H9 (cell line): ENCODE results near the gene ULK4. TPM values are rescaled to one million over a fixed set of nuclear protein-coding genes. Genes with fewer than 3 reads are reported as not detected.

Source experiments
- DNase-seq: peaks from one replicate; pipeline ENCODE4 v3.0.0-alpha.2; 2017
- H2AFZ ChIP-seq: one replicate; pipeline ENCODE4 v1.6.1; 2013; ENCODE audit warnings: mild to moderate bottlenecking, low read length, control low read depth, moderate library complexity
- H2AK5ac ChIP-seq: 2 replicates; pipeline ENCODE4 v1.6.1; 2013; ENCODE audit warnings: low read length, control low read depth, mixed read lengths; ENCODE audit not compliant: insufficient read length
- H2BK120ac ChIP-seq: one replicate; pipeline ENCODE4 v1.6.1; 2013; ENCODE audit warnings: low read depth, mild to moderate bottlenecking, low read length, control low read depth, inconsistent platforms; ENCODE audit not compliant: poor library complexity, severe bottlenecking
- H2BK12ac ChIP-seq: 2 replicates; pipeline ENCODE4 v1.6.1; 2013; ENCODE audit warnings: low read length, control low read depth, mixed read lengths, low read depth; ENCODE audit not compliant: insufficient read length
- H2BK15ac ChIP-seq: 2 replicates; pipeline ENCODE4 v1.6.1; 2013; ENCODE audit warnings: low read depth, low read length, control low read depth
- H2BK20ac ChIP-seq: one replicate; pipeline ENCODE4 v1.6.1; 2013; ENCODE audit warnings: low read depth, mild to moderate bottlenecking, low read length, control low read depth, inconsistent platforms; ENCODE audit not compliant: poor library complexity, severe bottlenecking
- H2BK5ac ChIP-seq: 2 replicates; pipeline ENCODE4 v1.6.1; 2013; ENCODE audit warnings: low read length, control low read depth, mixed read lengths; ENCODE audit not compliant: insufficient read length
- H3K14ac ChIP-seq: 2 replicates; pipeline ENCODE4 v1.6.1; 2013; ENCODE audit warnings: low read length, control low read depth; ENCODE audit not compliant: insufficient read depth
- H3K18ac ChIP-seq: 2 replicates; pipeline ENCODE4 v1.6.1; 2013; ENCODE audit warnings: low read depth, mild to moderate bottlenecking, mixed read lengths, low read length, control low read depth; ENCODE audit not compliant: insufficient read length
- H3K23ac ChIP-seq: 2 replicates; pipeline ENCODE4 v1.6.1; 2013; ENCODE audit warnings: low read length, control low read depth, mixed read lengths, low read depth; ENCODE audit not compliant: insufficient read length
- H3K23me2 ChIP-seq: 2 replicates; pipeline ENCODE4 v1.6.1; 2013; ENCODE audit warnings: low read depth, mild to moderate bottlenecking, mixed read lengths, low read length, control low read depth; ENCODE audit not compliant: insufficient read length, poor library complexity, severe bottlenecking
- H3K27ac ChIP-seq: 2 replicates; pipeline ENCODE4 v1.5.1; 2013; ENCODE audit warnings: low read length, control low read depth, mixed read lengths, low read depth; ENCODE audit not compliant: insufficient read length
- H3K27me3 ChIP-seq: 2 replicates; pipeline ENCODE4 v1.6.1; 2013; ENCODE audit warnings: low read length, control low read depth, inconsistent platforms; ENCODE audit not compliant: insufficient read depth
- H3K4ac ChIP-seq: 2 replicates; pipeline ENCODE4 v1.6.1; 2013; ENCODE audit warnings: low read depth, mild to moderate bottlenecking, control low read depth, inconsistent platforms, low read length, moderate library complexity
- H3K4me1 ChIP-seq: 2 replicates; pipeline ENCODE4 v1.6.1; 2013; ENCODE audit warnings: low read length, control low read depth, inconsistent platforms; ENCODE audit not compliant: insufficient read depth
- H3K4me2 ChIP-seq: 2 replicates; pipeline ENCODE4 v1.6.1; 2013; ENCODE audit warnings: low read length, control low read depth, mixed read lengths; ENCODE audit not compliant: insufficient read length, insufficient read depth
- H3K56ac ChIP-seq: 2 replicates; pipeline ENCODE4 v1.6.1; 2013; ENCODE audit warnings: low read depth, mild to moderate bottlenecking, mixed read lengths, low read length, control low read depth; ENCODE audit not compliant: insufficient read length
- H3K79me1 ChIP-seq: 2 replicates; pipeline ENCODE4 v1.6.1; 2013; ENCODE audit warnings: low read depth, mild to moderate bottlenecking, moderate library complexity, low read length, control low read depth, inconsistent platforms; ENCODE audit not compliant: insufficient read depth, poor library complexity, severe bottlenecking
- H3K79me2 ChIP-seq: 2 replicates; pipeline ENCODE4 v1.6.1; 2013; ENCODE audit warnings: low read length, control low read depth, inconsistent platforms; ENCODE audit not compliant: insufficient read depth
- H3K9ac ChIP-seq: 2 replicates; pipeline ENCODE4 v1.6.1; 2013; ENCODE audit warnings: low read length, control low read depth, mixed read lengths; ENCODE audit not compliant: insufficient read length; ENCODE audit errors: extremely low read depth
- H3K9me3 ChIP-seq: one replicate; pipeline ENCODE4 v1.6.1; 2013; ENCODE audit warnings: low read depth, low read length, inconsistent platforms; ENCODE audit not compliant: control insufficient read depth
- H3T11ph ChIP-seq: one replicate; pipeline ENCODE4 v1.6.1; 2013; ENCODE audit warnings: mild to moderate bottlenecking, low read length, control low read depth, inconsistent platforms
- H4K20me1 ChIP-seq: one replicate; pipeline ENCODE4 v1.6.1; 2013; ENCODE audit not compliant: control insufficient read depth, insufficient read length, insufficient read depth
- H4K5ac ChIP-seq: 2 replicates; pipeline ENCODE4 v1.6.1; 2013; ENCODE audit warnings: low read depth, mild to moderate bottlenecking, mixed read lengths, low read length, control low read depth; ENCODE audit not compliant: insufficient read length
- H4K8ac ChIP-seq: replicated peaks from 2 replicates; pipeline ENCODE4 v1.6.1; 2013; ENCODE audit warnings: low read length, control low read depth, mixed read lengths, low read depth; ENCODE audit not compliant: insufficient read length
- H4K91ac ChIP-seq: 2 replicates; pipeline ENCODE4 v1.6.1; 2013; ENCODE audit warnings: low read depth, mild to moderate bottlenecking, moderate library complexity, mixed read lengths, low read length, control low read depth; ENCODE audit not compliant: insufficient read length
- H3K27ac Mint-ChIP-seq, 3 experiments: 2 replicates in 2 of 3; 3 replicates in 1 of 3; pipeline ENCODE4 v1.8.0; 2020 to 2021; ENCODE audit warnings: mixed read lengths in 3 of 3, mild to moderate bottlenecking in 1 of 3, moderate library complexity in 1 of 3
- H3K27me3 Mint-ChIP-seq: 2 replicates; pipeline ENCODE4 v1.8.0; 2021; ENCODE audit warnings: low read depth, mild to moderate bottlenecking, moderate library complexity, mixed read lengths
- H3K36me3 Mint-ChIP-seq, 3 experiments: 2 replicates in 2 of 3; 3 replicates in 1 of 3; pipeline ENCODE4 v1.8.0; 2020 to 2021; ENCODE audit warnings: low read depth in 3 of 3, mixed read lengths in 3 of 3; ENCODE audit not compliant: insufficient read depth in 1 of 3
- H3K4me1 Mint-ChIP-seq, 2 experiments: 2 replicates each; pipeline ENCODE4 v1.8.0; 2020; ENCODE audit warnings: mixed read lengths in 2 of 2
- H3K4me3 Mint-ChIP-seq, 2 experiments: 2 replicates in 1 of 2; 3 replicates in 1 of 2; pipeline ENCODE4 v1.8.0; 2020 to 2021; ENCODE audit warnings: mild to moderate bottlenecking in 2 of 2, mixed read lengths in 2 of 2, moderate library complexity in 1 of 2
- H3K9me3 Mint-ChIP-seq, 2 experiments: 2 replicates in 1 of 2; 3 replicates in 1 of 2; pipeline ENCODE4 v1.8.0; 2020; ENCODE audit warnings: mild to moderate bottlenecking in 2 of 2, mixed read lengths in 2 of 2, moderate library complexity in 1 of 2
- CTCF ChIP-seq: fragments of 200-600 bp; sonication (generic); conservative IDR thresholded peaks from 3 replicates; pipeline ENCODE4 v1.8.0; 2021; ENCODE audit warnings: antibody characterized with exemption, mild to moderate bottlenecking
- WGBS: extraction: QIAGEN DNeasy Blood & Tissue Kit; methylation state at CpG from one replicate; pipeline ENCODE4 v1.1.7; 2013; ENCODE audit warnings: missing lambda C conversion rate, low lambda C conversion rate, mixed read lengths; ENCODE audit not compliant: insufficient read length; ENCODE audit errors: extremely low coverage; 5-methylcytosine and 5-hydroxymethylcytosine counted together
- total RNA-seq: library from RNA; stranded (reverse); gene quantifications from 2 replicates; pipeline ENCODE4 v1.2.1, GENCODE V29; 2021

The ULK4 gene
- total RNA-seq, 1 experiment from 2014 or later = 12.9 TPM

GRCh38 chr3:41933154-41933676 lies 28.7 kb downstream of the ULK4 start:
- no peaks in the 10 kb centered on the region for H3K27me3 ChIP-seq
- no peak overlapping the region for H3K9ac ChIP-seq
- no peaks in the 10 kb centered on the region for H3K79me2 ChIP-seq
- Mint-ChIP-seq H3K4me3 (no peak overlapping the region), H3K27me3 (no peaks in the 10 kb centered on the region), H3K36me3 (peaks cover 15 to 20% (median 18%) of the 10 kb centered on the region in 3 experiments; a peak in 6 of 7 replicates), H3K4me1 (no peaks in the 10 kb centered on the region), H3K9me3 (peaks cover 0 to 2% of the 10 kb centered on the region in 2 experiments; a peak in 2 of 5 replicates), H3K27ac (no peak overlapping the region)
- no peak overlapping the region for H3K4me2 ChIP-seq
- H2BK20ac ChIP-seq = no peak overlapping the region
- no CpG with 5 or more reads among the region's 3 CpGs for WGBS
- H3K9me3 ChIP-seq = no peaks in the 10 kb centered on the region
- H2AFZ ChIP-seq = no peak overlapping the region
- no peak overlapping the region for H2AK5ac ChIP-seq
- H3K4ac ChIP-seq = no peak overlapping the region
- no peak overlapping the region for H3K23ac ChIP-seq
- no peak for DNase-seq
- no peak overlapping the region for H4K91ac ChIP-seq
- no peak overlapping the region for H2BK120ac ChIP-seq
- no peaks in the 10 kb centered on the region for H3K79me1 ChIP-seq
- no peaks in the 10 kb centered on the region for H4K20me1 ChIP-seq
- H3T11ph ChIP-seq = no peak overlapping the region
- no peak overlapping the region for H4K8ac ChIP-seq
- H3K4me1 ChIP-seq = no peaks in the 10 kb centered on the region
- no peak overlapping the region for H2BK5ac ChIP-seq
- no peak overlapping the region for H3K14ac ChIP-seq
- H3K23me2 ChIP-seq = no peaks in the 10 kb centered on the region
- TF ChIP-seq CTCF = no peak
- no peak overlapping the region for H3K18ac ChIP-seq
- H4K5ac ChIP-seq = no peak overlapping the region
- H2BK12ac ChIP-seq = no peak overlapping the region
- H2BK15ac ChIP-seq = no peak overlapping the region
- H3K27ac ChIP-seq = no peak overlapping the region
- no peak overlapping the region for H3K56ac ChIP-seq
